GM19238 (cell line): ENCODE measurements around the gene BHMT2.

Source experiments
- DNase-seq: peaks from one replicate; pipeline ENCODE4 v3.0.0; 2011; ENCODE audit warnings: low spot score; ENCODE audit not compliant: insufficient read length

The BHMT2 gene, protein sequence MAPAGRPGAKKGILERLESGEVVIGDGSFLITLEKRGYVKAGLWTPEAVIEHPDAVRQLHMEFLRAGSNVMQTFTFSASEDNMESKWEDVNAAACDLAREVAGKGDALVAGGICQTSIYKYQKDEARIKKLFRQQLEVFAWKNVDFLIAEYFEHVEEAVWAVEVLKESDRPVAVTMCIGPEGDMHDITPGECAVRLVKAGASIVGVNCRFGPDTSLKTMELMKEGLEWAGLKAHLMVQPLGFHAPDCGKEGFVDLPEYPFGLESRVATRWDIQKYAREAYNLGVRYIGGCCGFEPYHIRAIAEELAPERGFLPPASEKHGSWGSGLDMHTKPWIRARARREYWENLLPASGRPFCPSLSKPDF

DNA sequence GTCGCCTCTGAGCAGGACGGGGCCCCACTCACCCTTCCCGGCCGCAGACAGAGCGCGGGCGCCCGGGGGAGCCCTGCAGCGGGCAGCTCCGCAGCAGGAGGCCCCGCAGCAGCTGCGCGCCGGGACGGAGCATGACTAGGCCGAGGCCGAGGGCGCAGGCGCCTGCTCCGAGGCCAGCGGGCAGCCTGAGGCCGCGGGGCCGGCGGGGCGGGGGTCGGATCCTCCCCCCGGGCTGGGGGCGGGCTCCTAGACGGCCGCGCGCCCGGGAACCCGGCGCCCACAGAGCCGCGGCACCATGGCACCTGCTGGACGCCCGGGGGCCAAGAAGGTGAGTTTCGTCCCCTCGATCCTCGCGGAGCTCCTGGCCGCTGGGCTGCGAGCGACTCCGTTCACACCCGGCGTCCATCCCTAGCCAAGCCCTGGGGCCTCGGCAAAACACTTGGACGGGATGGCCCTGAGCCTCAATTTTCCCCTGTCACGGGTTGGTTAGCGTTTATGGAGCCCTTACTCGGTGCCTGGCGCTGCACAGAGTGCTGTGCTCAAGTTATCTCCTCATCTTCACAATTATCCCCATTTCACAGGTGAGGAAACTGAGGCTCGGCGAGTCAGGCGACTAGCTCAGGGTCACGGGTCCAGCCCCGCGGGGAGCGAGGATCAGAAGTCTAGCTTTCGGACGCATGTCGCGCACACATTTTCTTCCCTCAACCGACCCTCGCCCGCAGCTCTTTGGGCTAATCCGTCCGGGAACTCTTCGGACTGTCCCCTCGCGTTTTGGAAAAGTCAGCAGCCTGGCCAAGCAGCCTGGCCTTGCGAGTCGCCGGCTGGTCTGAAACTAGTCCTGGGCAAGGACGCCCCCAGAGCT is at the start of gene BHMT2, which contains the start of gene DMGDH:
Gene BHMT2, plus strand, starts transcription at position 280 of the 862 bp plus-strand sequence. Its CDS starts 16 bp downstream, at position 296.
Gene DMGDH, minus strand, starts transcription at position 187 of the 862 bp plus-strand sequence. Its CDS starts 54 bp downstream, at position 133.
- DNase-seq, result no peak

DNA sequence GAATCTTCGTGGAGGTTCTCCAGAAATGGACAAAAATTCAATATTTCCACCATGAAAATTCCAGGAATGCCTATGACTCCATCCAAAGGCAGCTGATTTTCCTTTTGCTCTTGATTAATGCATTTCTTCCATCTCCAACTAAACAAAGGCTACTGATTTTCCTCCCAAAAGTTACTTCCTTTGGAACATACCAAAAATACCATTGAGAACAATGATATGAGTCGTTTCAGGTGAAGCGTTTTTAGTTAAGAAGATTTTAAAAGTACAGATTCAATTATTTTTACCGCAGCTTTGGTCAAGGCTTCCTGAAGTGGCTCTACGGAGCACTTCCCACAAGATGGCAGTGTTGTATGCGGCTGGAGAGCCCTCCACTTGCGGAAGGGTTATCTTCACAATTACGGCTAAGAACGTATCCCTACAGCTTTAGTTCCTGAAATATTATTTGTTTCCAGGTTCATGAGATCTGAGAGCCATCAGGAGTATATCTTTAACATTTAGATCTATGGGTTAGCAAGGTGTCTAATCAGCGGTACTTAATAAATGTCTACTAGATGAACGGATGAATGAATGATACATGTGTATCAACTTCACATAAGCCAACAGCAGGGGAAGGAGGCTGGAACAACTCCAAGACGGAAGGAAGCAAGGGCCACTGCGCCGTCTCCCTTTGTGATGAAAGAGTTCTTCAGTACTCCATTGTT is 48.6 kb upstream of the BHMT2 start:
- peak; percentile 16 for DNase-seq

DNA sequence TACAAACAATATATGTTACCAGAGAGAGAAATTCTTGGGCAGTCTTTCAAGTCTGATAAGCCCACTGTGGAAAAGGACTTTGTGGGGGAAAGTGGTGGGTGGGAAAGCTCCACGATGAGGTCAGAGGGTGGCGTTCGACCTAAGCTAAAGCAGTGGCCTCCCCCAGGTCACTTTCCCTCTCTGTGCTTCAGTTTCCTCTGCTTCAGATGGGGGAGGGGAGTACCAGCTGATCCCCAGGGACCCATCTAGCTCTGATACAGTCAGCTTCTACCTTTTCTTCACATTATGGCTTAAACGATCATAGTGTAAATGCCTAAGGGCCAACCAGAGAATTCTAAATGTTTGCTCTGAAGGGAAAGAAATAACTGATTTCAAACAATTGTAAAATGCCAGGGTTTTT is 47.8 kb upstream of the BHMT2 start:
- DNase-seq, result no peak

DNA sequence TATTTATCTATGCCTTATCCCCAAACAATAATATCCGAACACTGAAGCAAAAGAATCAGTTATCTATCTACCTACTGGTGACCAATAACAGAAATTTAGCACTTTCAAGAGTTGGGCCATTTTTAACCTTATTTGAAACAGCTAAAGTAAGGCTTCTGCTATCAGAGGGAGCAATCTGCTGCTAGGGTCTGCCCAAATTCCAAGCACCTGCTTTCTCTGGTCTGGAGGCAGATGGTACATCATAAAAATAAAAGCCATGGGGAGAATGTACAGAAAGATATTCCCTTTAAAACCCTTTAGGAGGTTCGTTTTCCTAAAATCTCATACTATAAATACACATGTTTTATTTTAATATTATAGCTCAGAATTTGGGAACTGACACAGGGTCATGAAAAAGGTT is 46.8 kb upstream of the BHMT2 start:
- DNase-seq, result no peak

DNA sequence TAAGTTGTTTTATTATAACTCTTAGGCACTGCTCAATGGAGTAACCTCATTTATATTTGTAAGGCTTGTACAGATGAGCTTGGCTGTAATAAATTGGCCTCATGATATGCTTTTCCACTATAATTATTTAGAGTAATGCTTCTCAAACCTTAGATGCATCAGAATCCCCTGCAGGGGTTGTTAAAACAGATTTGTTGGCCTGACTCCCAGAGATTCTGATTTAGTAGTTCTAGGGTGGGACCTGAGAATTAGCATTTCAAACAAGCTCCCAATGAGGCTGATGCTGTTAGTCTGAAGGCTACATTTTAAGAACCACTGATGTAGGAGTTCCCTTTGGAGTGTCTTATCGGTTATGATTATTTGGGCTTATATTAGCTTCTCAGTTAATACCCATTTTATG is 46.2 kb upstream of the BHMT2 start:
- no peak for DNase-seq

DNA sequence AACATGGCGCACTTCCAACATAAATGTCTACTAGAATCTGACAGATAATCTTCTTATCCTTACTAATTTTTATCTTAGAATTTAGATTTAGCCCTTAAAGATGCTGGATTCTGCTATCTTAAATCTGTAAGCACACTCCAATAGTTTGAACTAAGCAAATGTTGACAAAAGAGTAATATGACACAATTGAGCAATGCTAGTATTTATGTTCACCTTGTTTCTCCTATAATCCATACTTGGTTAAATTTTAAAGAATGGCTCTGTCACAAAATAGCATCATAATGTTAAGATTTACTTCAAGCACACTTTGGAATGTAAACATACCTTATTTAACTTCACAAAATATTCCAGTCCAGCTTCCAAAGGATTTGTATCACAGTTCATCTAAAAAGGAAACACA is 45.6 kb upstream of the BHMT2 start:
- DNase-seq, result no peak

DNA sequence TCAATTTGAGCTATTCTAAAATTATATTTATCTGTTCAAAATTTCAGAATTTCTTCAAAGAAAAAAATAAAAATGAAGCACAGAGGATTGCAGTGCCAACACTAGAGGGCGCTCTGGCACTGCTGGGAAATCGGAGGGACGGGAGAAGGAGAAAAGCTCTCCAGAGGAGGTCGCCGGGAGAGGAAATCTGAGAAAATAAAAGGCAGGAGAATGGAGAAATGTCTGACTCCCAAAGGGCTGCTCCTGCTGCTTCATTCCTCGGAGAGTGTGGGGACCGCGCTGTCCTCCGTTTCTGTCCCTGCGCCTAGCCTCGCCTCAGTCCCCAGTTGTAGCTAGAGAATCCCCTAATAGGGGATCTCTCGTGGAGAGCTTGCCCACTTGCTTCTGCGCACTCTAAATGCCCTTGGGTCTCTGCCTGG is 44.5 kb upstream of the BHMT2 start:
- DNase-seq, result no peak

DNA sequence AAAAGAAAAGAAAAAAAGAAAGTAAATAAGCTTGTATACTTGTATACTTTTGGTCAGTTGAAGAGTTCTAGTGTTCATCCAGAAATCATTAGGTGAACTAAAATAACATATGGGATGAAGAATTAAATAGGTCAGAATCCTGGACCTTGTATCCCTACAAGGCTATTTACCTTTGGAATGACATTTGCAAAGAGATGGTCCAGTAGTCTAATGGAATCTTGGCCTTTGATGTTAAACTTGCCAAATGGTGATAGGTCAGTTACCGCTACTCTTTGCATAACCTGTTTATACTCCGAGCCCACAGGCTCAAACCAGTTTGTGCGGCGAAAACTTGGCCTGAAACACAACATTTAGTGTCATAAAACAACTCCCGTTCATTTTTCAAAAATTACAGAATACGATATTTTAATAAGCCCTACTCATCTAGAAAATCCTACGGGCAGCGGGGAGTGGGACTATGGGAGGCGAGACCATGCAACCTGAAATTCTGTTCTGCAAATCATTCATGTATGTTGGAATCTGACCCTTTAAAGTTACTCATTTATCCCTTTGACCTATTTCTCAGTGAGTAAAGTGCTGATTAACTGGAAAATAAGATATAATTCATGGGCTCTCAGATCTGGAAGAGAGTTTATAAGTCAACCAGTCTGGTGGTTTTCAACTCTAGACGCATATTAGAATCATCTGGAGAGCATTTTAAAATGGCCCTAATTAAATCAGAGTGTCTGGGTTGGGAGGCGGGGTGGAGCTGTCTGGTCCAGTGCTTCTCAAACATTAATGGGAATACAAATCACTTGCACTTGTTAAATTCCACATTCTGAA is 38.7 kb upstream of the BHMT2 start:
- DNase-seq, result no peak

DNA sequence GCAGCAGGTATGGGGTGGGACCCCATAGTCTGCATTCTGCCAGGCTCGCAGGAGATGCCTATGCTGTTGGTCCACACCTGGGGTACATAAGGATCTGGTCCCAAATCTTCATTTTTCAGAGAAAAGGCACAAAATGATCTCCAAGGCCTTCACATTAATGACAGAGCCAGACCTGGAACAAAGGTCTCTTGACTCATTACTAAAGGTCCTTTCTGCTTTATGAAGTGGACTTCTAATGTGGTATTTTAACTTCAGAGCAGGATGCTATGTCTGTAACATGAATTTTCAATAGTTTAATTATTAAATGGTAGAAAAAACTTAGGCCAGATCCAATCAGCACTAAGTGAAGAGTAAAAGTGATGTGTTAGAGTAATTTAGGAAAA is 38.1 kb upstream of the BHMT2 start:
- DNase-seq, result no peak

DNA sequence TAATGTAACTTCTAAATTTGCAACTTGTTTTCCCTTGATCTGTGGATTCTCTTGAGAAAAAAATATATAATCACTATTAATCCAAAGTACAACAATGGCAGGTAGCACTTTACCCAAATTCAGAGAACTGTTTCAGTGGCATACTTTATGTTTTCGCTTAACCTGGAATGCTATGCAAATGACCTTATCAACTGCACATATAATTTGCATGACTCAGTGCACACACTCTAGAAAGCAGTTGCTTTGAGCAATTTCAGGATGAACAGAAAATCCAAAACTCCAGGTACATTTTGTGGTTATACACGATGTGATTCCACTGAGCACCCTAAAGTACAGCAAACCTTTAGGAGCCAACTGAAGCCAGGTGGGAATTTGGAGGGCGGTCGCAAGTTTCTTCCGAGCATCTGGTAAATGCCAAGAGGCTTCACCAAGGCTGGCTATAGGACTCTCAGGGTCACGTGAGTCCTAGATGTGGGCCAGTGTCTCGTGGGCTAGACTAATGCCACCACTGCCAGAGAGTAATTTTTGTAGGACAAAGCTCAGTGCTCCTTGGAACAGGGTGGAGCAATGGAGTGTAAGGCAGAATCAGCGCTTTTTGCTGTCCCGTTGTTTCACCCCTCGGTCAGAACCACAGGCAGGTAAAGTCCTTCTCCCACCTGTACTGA is 37.4 kb upstream of the BHMT2 start:
- no peak for DNase-seq

DNA sequence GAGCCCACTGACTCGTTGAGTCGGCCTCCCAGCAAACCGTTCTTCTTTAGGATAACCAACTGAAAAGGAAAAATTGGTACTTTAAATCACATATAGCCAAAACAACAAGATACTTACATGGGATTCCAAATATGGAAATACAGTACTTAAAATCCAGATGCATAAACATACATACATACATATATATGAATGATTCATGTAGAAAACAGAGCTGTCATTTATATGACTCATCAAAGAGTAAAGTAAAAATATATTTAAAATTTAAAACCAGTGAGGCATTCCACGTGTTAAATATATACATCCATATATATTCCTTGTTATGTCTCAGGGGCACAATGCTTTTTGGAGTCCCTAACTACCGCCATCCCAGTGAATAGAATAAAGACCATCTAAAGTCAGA is 36.8 kb upstream of the BHMT2 start:
- DNase-seq, result no peak

DNA sequence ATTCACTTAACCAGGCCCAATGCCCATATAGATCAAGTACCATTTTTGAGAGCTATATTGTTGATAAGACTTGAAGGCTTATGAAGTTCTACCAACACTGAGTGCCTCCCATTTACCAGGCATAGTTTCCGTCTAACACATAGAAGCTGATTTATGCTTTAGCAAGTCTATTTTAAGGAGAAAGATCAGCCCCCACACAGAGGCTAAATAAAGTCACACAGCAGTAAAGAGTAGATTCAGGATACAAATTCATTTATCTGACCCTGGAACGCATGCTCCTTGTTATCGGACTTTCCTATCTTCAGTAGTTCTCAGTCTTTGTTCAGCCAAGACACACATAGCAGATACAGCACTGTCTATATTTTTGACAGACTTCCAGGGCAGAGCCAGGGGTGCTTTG is 34.3 kb upstream of the BHMT2 start:
- no peak for DNase-seq

DNA sequence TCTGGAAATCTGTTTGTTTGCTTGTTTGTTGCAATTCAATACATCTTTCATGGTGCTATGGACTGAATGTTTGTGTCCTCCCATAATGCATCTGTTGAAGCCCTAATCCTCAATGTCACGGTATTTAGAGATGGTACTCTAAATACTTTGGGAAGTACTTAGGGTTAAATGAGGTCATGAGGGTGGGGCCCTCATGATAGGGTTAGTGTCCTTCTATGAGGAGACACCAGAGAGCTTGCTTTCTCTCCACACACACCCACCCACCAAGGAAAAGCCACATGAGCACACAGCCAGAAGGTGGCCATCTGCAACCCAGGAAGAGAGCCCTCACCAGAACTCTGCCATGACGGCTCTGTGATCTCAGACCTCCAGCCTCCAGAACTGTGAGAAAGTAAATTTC is 32.8 kb upstream of the BHMT2 start:
- no peak for DNase-seq

DNA sequence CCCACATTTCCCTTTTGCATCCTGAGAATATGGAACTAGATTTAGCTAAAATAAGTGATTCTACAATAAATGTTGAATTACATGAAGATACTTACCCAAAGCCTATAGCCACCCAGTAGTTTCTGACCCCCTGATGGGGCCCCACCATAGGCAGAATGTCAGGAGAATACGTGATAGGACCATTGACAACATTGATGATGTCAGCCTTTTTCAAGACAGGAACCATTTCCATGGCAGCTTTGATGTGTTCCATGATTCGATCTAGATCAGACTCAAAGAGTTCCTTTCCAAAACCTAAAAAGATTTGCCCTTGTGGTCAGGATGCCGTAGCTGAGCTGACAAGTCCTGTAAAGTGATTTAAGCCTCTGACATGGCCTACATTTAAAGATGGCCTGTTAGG is 27.4 kb upstream of the BHMT2 start:
- no peak for DNase-seq

DNA sequence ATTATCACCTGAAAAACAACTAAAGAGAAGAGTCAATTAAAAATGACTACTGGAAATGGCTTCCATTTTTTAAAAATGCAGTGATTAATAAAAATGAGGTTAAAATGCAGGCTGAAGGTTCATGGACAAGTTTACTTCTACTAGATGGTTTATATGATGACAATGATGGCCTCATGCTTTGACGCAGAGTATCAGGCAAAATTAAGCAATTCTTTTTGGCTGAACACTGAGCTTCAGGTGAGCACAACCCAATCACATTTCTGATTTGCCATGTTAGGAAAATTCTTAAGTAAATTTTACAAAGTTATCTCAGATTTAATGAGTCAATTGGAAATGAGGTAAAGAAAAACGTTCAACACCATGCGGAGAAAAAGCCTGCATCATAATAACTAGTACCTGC is 22.4 kb upstream of the BHMT2 start:
- no peak for DNase-seq

DNA sequence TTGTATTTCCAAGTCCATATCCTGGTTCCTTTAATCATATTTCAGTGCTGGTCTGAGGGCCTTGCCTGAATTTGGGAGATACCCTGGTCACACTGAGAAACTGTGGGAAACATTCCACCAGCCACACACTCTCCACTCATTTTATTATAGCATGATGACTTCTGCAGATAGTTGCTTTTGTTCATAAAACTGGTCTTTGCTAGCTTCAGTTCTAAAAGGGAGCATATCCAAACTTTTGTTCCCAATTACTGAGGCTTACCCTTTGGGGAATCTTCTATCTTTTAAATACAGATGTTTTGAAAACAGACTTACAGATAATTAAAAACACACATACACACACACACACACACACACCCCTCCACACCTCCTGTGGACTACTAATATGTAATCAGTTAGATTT is 21.1 kb upstream of the BHMT2 start:
- DNase-seq, result no peak

DNA sequence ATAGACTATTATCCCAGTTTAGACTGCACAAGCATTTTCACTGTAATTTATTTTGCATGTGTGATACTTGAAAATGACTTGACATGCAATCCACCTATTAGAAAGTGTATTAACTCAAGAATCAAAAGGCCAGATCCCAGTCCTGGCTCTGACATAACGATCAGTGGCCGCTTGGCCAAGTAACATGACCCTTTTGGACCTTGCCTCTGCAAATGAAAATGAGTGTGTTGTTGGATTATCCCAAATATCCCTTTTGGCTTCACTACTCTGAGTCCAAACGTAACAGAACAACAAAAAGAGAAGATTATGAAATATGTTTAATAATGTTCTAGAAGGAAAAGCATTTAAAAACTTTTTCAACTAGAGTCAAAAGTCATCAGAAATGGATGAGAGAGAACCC is 19.1 kb upstream of the BHMT2 start:
- DNase-seq, result no peak

DNA sequence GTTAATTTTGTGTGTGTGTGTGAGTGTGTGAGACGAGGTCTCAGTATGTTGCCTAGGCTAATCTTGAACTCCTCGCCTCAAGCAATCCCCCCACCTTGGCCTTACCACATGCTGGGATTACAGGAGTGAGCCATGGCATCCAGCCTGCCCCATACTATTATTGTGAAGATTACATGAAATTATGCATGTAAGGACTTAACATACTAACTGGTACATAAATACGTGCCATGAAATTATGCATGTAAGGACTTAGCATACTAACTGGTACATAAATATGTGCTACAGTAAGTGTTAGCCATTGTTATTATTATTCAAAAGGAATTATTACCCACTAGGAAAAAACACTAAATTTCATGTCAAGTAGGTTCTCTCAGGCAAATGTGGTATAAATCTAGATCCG is 16.2 kb upstream of the BHMT2 start:
- DNase-seq, result no peak

DNA sequence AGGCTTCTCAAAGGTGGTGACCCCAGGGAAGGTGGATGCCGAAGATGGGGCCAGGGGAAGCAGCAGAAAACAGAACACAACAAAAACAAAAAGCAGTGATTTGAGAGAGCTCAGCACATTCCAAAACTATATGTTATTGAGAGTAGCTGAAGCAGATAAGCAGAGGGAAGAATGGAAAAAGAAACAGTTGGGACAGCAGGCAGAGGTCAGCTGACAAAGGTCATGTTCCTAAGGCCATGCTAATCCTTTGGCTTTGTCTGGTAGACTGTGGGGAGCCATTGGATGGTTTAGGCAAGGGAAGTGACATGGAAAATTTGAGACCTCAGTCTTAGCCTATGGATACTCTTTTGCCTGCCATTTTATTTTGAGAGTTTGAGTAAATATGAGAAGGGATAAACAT is 14.6 kb upstream of the BHMT2 start:
- no peak for DNase-seq

DNA sequence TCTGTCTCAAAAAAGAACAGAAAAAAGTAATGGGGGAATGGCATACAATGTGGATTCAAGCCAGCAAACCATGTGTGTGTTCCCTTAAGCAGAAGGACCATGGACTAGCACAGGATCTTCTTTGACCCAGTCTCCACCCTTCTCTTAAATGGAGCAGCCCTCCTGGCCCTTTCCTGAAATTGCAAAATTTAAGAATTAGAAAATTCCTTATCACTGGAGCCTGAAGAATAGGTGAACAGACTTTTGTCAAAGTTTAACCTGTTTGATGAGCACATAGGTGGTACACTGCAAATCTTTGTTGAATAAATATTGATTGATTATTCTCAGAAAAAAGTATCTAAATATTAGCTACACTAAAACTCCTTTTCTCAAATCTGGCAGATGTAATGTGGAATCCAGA is 12.7 kb upstream of the BHMT2 start:
- no peak for DNase-seq

DNA sequence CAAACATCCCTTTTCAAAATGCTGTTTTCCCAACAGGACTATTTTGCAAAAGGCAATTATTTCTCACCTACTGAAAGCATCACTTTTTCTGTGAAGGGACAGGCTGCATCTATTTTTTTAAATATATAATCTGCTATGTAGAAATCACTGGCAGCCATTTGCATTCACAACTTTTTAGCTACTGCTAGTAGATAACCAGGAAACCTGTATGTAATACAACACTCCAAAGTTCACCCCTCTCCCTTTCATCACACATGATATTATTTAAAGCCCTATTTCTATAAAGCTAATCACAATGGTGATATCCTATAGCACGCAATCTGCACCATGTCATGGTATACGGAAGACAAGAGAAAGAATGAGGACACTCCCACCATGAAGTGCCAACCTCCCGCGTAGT is 9.9 kb upstream of the BHMT2 start:
- no peak for DNase-seq
